Activated B cell treated with CpG ODN at 0.5 μM for 24 hours (primary cell): Measurements from ENCODE around the gene RNF169. TPM values are rescaled to one million over a fixed set of nuclear protein-coding genes. Genes with fewer than 3 reads are reported as not detected.
"Not testable (repeated sequence)": the region's sequence is repeated elsewhere in the genome, so short reads cannot be mapped to it uniquely, and the experiment has no call there.

ENCODE experiments used
- ATAC-seq: fragments of 200-7000 bp; cut with Tn5 transposase; one replicate; pipeline ENCODE4 v1.10.0; 2021; ENCODE audit warnings: low read depth, mild to moderate bottlenecking, moderate library complexity
- CTCF ChIA-PET: fragments of 350-600 bp; sonication (Branson Sonifier 250); formaldehyde crosslinking; loops from one replicate; lab custom pipeline; 2021; ENCODE audit warnings: antibody characterized with exemption; lab: Charles Lee
- POLR2A ChIA-PET: fragments of 350-600 bp; sonication (Branson Sonifier 250); formaldehyde crosslinking; loops from one replicate; lab custom pipeline; 2021; ENCODE audit warnings: antibody characterized with exemption; lab: Charles Lee
- DNase-seq: peaks from one replicate; pipeline ENCODE4 v3.0.0; 2022
- H3K27ac Mint-ChIP-seq: one replicate; pipeline ENCODE4 v1.8.0; 2020; ENCODE audit warnings: mixed read lengths
- H3K27me3 Mint-ChIP-seq: one replicate; pipeline ENCODE4 v1.8.0; 2021; ENCODE audit warnings: mixed read lengths
- H3K36me3 Mint-ChIP-seq: one replicate; pipeline ENCODE4 v1.8.0; 2021; ENCODE audit warnings: low read depth, mixed read lengths
- H3K4me1 Mint-ChIP-seq: one replicate; pipeline ENCODE4 v1.8.0; 2021; ENCODE audit warnings: mixed read lengths
- H3K4me3 Mint-ChIP-seq: one replicate; pipeline ENCODE4 v1.8.0; 2020; ENCODE audit warnings: mild to moderate bottlenecking, mixed read lengths
- H3K9me3 Mint-ChIP-seq: one replicate; pipeline ENCODE4 v1.8.0; 2020; ENCODE audit warnings: mixed read lengths
- CTCF ChIP-seq: fragments of 200-600 bp; IDR thresholded peaks from one replicate; pipeline ENCODE4 v1.8.0; 2022; ENCODE audit warnings: antibody characterized with exemption, mild to moderate bottlenecking
- intact Hi-C: fragments of 100-400 bp; cut with micrococcal nuclease; formaldehyde crosslinking; loops from one replicate; pipeline ENCODE4 v1.15.1; 2024
- total RNA-seq: library from RNA; stranded (reverse); gene quantifications from 2 replicates; pipeline ENCODE4 v1.2.3, GENCODE V29; 2022

Gene RNF169
- total RNA-seq, 1 donor from 2014 or later = 22.2 TPM

- H3K27ac Mint-ChIP-seq = no peak overlapping the region
- peaks cover 4% of the 10 kb centered on the region for H3K9me3 Mint-ChIP-seq
- H3K4me1 Mint-ChIP-seq = peaks cover 37% of the 10 kb centered on the region
- no peaks in the 10 kb centered on the region for H3K36me3 Mint-ChIP-seq
- CTCF ChIA-PET = interaction anchor here (2.1 kb wide), 1 partner anchor 15 kb away, joined by 11 read pairs; no protein-coding TSS in a partner anchor
- no peak for TF ChIP-seq CTCF
- POLR2A ChIA-PET = no interaction called here
- no peak for ATAC-seq
- intact Hi-C loops = no loop called here
- H3K4me3 Mint-ChIP-seq = no peak overlapping the region
- no peaks in the 10 kb centered on the region for H3K27me3 Mint-ChIP-seq
- no peak for DNase-seq
Observed at GRCh38 chr11:74754507-74755252, 6.0 kb downstream of the RNF169 start.

- no peaks in the 10 kb centered on the region for H3K36me3 Mint-ChIP-seq
- intact Hi-C loops = no loop called here
- ATAC-seq (no peak), DNase-seq (no peak)
- no peak for TF ChIP-seq CTCF
- ChIA-PET POLR2A (no interaction called here), CTCF (interaction anchor here (2.1 kb wide), 1 partner anchor 15 kb away, joined by 11 read pairs; no protein-coding TSS in a partner anchor)
- no peak overlapping the region for H3K27ac Mint-ChIP-seq
- peaks cover 31% of the 10 kb centered on the region for H3K4me1 Mint-ChIP-seq
- H3K4me3 Mint-ChIP-seq = no peak overlapping the region
- no peaks in the 10 kb centered on the region for H3K27me3 Mint-ChIP-seq
- H3K9me3 Mint-ChIP-seq = peaks cover 4% of the 10 kb centered on the region
Observed at GRCh38 chr11:74755395-74755995, 6.8 kb downstream of the RNF169 start.

- no peak for TF ChIP-seq CTCF
- ChIA-PET CTCF (interaction anchor here (2.1 kb wide), 1 partner anchor 16 kb away, joined by 11 read pairs; no protein-coding TSS in a partner anchor), POLR2A (no interaction called here)
- no peak overlapping the region for H3K27ac Mint-ChIP-seq
- H3K4me3 Mint-ChIP-seq = no peak overlapping the region
- DNase-seq = no peak
- no peaks in the 10 kb centered on the region for H3K27me3 Mint-ChIP-seq
- intact Hi-C loops = no loop called here
- H3K36me3 Mint-ChIP-seq = no peaks in the 10 kb centered on the region
- H3K4me1 Mint-ChIP-seq = peaks cover 22% of the 10 kb centered on the region
- ATAC-seq = no peak
- peaks cover 4% of the 10 kb centered on the region for H3K9me3 Mint-ChIP-seq
Observed at GRCh38 chr11:74756571-74756970, 7.9 kb downstream of the RNF169 start.

- no peaks in the 10 kb centered on the region for H3K27me3 Mint-ChIP-seq
- no peak for DNase-seq
- no peaks in the 10 kb centered on the region for H3K9me3 Mint-ChIP-seq
- no peak overlapping the region for H3K27ac Mint-ChIP-seq
- intact Hi-C loops = no loop called here
- TF ChIP-seq CTCF = no peak
- peaks cover 20% of the 10 kb centered on the region for H3K36me3 Mint-ChIP-seq
- ChIA-PET CTCF (no interaction called here), POLR2A (interaction anchor here (0.6 kb wide), 1 partner anchor 22 kb away, joined by 5 read pairs; no protein-coding TSS in a partner anchor)
- peaks cover 38% of the 10 kb centered on the region for H3K4me1 Mint-ChIP-seq
- no peak overlapping the region for H3K4me3 Mint-ChIP-seq
- ATAC-seq = no peak
Observed at GRCh38 chr11:74766905-74767304, 18.3 kb downstream of the RNF169 start.

- peak; percentile 26 for DNase-seq
- Mint-ChIP-seq H3K4me3 (peak overlapping the region; percentile 57), H3K36me3 (peaks cover 10% of the 10 kb centered on the region), H3K27ac (peak overlapping the region; percentile 37), H3K4me1 (peaks cover 37% of the 10 kb centered on the region)
- POLR2A ChIA-PET = interaction anchor here (0.6 to 1.0 kb wide), 3 partner anchors 12 to 1125 kb away, joined by 3 to 5 read pairs (median 4); partner anchors contain the start of gene NEU3
- H3K27me3 Mint-ChIP-seq, H3K9me3 Mint-ChIP-seq, CTCF ChIA-PET: not testable (repeated sequence)
- intact Hi-C loops = loop anchor here (2.0 kb wide), 2 partner anchors 15 to 19 kb away; partner anchors contain the start of gene RNF169
- ATAC-seq = peak; percentile 72
Observed at GRCh38 chr11:74768172-74768651, 19.6 kb downstream of the RNF169 start.
